ENCODE data around the gene SLC23A2.

The SLC23A2 gene

GRCh38 chr20:4926531-4927156 is 74.7 kb downstream of the SLC23A2 start:
- ATAC-seq: no peak
- TF ChIP-seq BACH2 (CRISPR knock-in tag; IDR thresholded peaks at IDR 0.05; ENCODE audit: borderline replicate concordance) (no peak), PATZ1 (CRISPR knock-in tag; IDR thresholded peaks at IDR 0.05; ENCODE audit: borderline replicate concordance) (no peak), GLIS3 (CRISPR knock-in tag; IDR thresholded peaks at IDR 0.05) (no peak), PPARA (CRISPR knock-in tag; IDR thresholded peaks at IDR 0.05; ENCODE audit: borderline replicate concordance) (no peak), TSHZ2 (CRISPR knock-in tag; IDR thresholded peaks at IDR 0.05) (no peak), ZC3H10 (CRISPR knock-in tag; IDR thresholded peaks at IDR 0.05) (no peak), ZNF8 (CRISPR knock-in tag; IDR thresholded peaks at IDR 0.05) (no peak), CSRNP3 (CRISPR knock-in tag; IDR thresholded peaks at IDR 0.05) (no peak), ZNF70 (CRISPR knock-in tag; IDR thresholded peaks at IDR 0.05) (no peak), CSDC2 (CRISPR knock-in tag; IDR thresholded peaks at IDR 0.05) (no peak), TOX (CRISPR knock-in tag; IDR thresholded peaks at IDR 0.05; ENCODE audit: borderline replicate concordance) (no peak), POU6F1 (CRISPR knock-in tag; IDR thresholded peaks at IDR 0.05; ENCODE audit: borderline replicate concordance, low read depth) (no peak), OSR1 (CRISPR knock-in tag; IDR thresholded peaks at IDR 0.05) (no peak)

- no peak for TF ChIP-seq ZNF70 (CRISPR knock-in tag; IDR thresholded peaks at IDR 0.05)
- no peak for TF ChIP-seq TCF4 (CRISPR knock-in tag; IDR thresholded peaks at IDR 0.05; ENCODE audit: borderline replicate concordance)
- TF ChIP-seq OSR1 (CRISPR knock-in tag; IDR thresholded peaks at IDR 0.05): no peak
- no peak for TF ChIP-seq RARB (CRISPR knock-in tag; IDR thresholded peaks at IDR 0.05)
- no peak for ATAC-seq
Observed at GRCh38 chr20:4925842-4926530, 75.3 kb downstream of the SLC23A2 start.

- ATAC-seq: no peak
- no peak for TF ChIP-seq ZNF565 (CRISPR knock-in tag; conservative IDR thresholded peaks at IDR 0.05; ENCODE audit: low read depth)
- TF ChIP-seq ESRRG (CRISPR knock-in tag; IDR thresholded peaks at IDR 0.05): no peak
- no peak for TF ChIP-seq ISL1 (CRISPR knock-in tag; IDR thresholded peaks at IDR 0.05)
- no peak for TF ChIP-seq ZNF70 (CRISPR knock-in tag; IDR thresholded peaks at IDR 0.05)
- TF ChIP-seq TSHZ2 (CRISPR knock-in tag; IDR thresholded peaks at IDR 0.05): no peak
- no peak for TF ChIP-seq CREB5 (CRISPR knock-in tag; IDR thresholded peaks at IDR 0.05; ENCODE audit: low read depth)
- no peak for TF ChIP-seq ZC3H10 (CRISPR knock-in tag; IDR thresholded peaks at IDR 0.05)
- TF ChIP-seq RARB (CRISPR knock-in tag; IDR thresholded peaks at IDR 0.05): no peak
- no peak for TF ChIP-seq BACH2 (CRISPR knock-in tag; IDR thresholded peaks at IDR 0.05; ENCODE audit: borderline replicate concordance)
- no peak for TF ChIP-seq CSDC2 (CRISPR knock-in tag; IDR thresholded peaks at IDR 0.05)
- no peak for TF ChIP-seq PATZ1 (CRISPR knock-in tag; IDR thresholded peaks at IDR 0.05; ENCODE audit: borderline replicate concordance)
- no peak for TF ChIP-seq TCF4 (CRISPR knock-in tag; IDR thresholded peaks at IDR 0.05; ENCODE audit: borderline replicate concordance)
- TF ChIP-seq ZFP30 (CRISPR knock-in tag; IDR thresholded peaks at IDR 0.05): no peak
- TF ChIP-seq SNAI2 (CRISPR knock-in tag; IDR thresholded peaks at IDR 0.05): no peak
Observed at GRCh38 chr20:4924446-4924845, 76.9 kb downstream of the SLC23A2 start.

Data from SK-N-SH treated with all-trans-retinoic acid at 6 μM for 48 hours (cell line).